Neuronal stem cell (in vitro differentiated cells): ENCODE data around the gene COL28A1.

Experiments used
- DNase-seq: peaks from one replicate; pipeline ENCODE4 v3.0.0-alpha.2; 2013; ENCODE audit warnings: low spot score
- H2AFZ ChIP-seq: one replicate; pipeline ENCODE4 v1.6.1; 2013; ENCODE audit warnings: mild to moderate bottlenecking, low read length, inconsistent platforms
- H2AK5ac ChIP-seq: 2 replicates; pipeline ENCODE4 v1.6.1; 2013; ENCODE audit warnings: low read depth, mild to moderate bottlenecking, inconsistent platforms, low read length, moderate library complexity, mixed read lengths
- H2BK120ac ChIP-seq: 2 replicates; pipeline ENCODE4 v1.6.1; 2013; ENCODE audit warnings: low read depth, mild to moderate bottlenecking, inconsistent platforms, low read length, moderate library complexity, mixed read lengths
- H2BK12ac ChIP-seq: one replicate; pipeline ENCODE4 v1.6.1; 2013; ENCODE audit warnings: low read length, inconsistent platforms
- H2BK15ac ChIP-seq: 2 replicates; pipeline ENCODE4 v1.6.1; 2013; ENCODE audit warnings: mild to moderate bottlenecking, low read length, inconsistent platforms, mixed read lengths
- H2BK5ac ChIP-seq: one replicate; pipeline ENCODE4 v1.6.1; 2013; ENCODE audit warnings: inconsistent platforms, mild to moderate bottlenecking, low read length, moderate library complexity
- H3K14ac ChIP-seq: one replicate; pipeline ENCODE4 v1.6.1; 2013; ENCODE audit warnings: low read length, inconsistent platforms
- H3K18ac ChIP-seq: 2 replicates; pipeline ENCODE4 v1.6.1; 2013; ENCODE audit warnings: low read length, inconsistent platforms
- H3K23ac ChIP-seq: 2 replicates; pipeline ENCODE4 v1.6.1; 2013; ENCODE audit warnings: low read depth, mild to moderate bottlenecking, mixed read lengths, low read length, inconsistent platforms; ENCODE audit not compliant: poor library complexity
- H3K27ac ChIP-seq: replicated peaks from 3 replicates; pipeline ENCODE4 v1.5.1; 2013; ENCODE audit warnings: low read length, inconsistent platforms
- H3K27me3 ChIP-seq, 3 experiments: 2 replicates each; pipeline ENCODE4 v1.6.1; 2013; ENCODE audit warnings: low read length in 3 of 3, mild to moderate bottlenecking in 2 of 3, inconsistent platforms in 1 of 3, low read depth in 1 of 3, mixed read lengths in 1 of 3, moderate library complexity in 1 of 3; ENCODE audit not compliant: control insufficient read depth in 3 of 3, insufficient read depth in 3 of 3
- H3K36me3 ChIP-seq, 2 donors: replicated peaks in 1 of 2; 2 replicates each; pipeline ENCODE4 v1.6.1; 2013; ENCODE audit warnings: low read length in 2 of 2; ENCODE audit not compliant: control insufficient read depth in 2 of 2, insufficient read depth in 2 of 2
- H3K4ac ChIP-seq: 2 replicates; pipeline ENCODE4 v1.6.1; 2013; ENCODE audit warnings: inconsistent platforms, mild to moderate bottlenecking, low read length, moderate library complexity
- H3K4me1 ChIP-seq, 2 donors: 1 replicate in 1 of 2; 2 replicates in 1 of 2; pipeline ENCODE4 v1.6.1; 2013; ENCODE audit warnings: low read length in 2 of 2, low read depth in 1 of 2; ENCODE audit not compliant: control insufficient read depth in 2 of 2, insufficient read depth in 1 of 2
- H3K4me2 ChIP-seq: one replicate; pipeline ENCODE4 v1.6.1; 2013; ENCODE audit warnings: mild to moderate bottlenecking, low read length, inconsistent platforms; ENCODE audit not compliant: insufficient read depth, poor library complexity, severe bottlenecking
- H3K4me3 ChIP-seq, 2 donors: 2 replicates each; pipeline ENCODE4 v1.5.1; 2013; ENCODE audit warnings: low read length in 2 of 2, mild to moderate bottlenecking in 2 of 2, inconsistent platforms in 1 of 2, moderate library complexity in 1 of 2
- H3K79me1 ChIP-seq: one replicate; pipeline ENCODE4 v1.6.1; 2013; ENCODE audit warnings: low read depth, mild to moderate bottlenecking, inconsistent platforms, low read length, moderate library complexity
- H3K9ac ChIP-seq: one replicate; pipeline ENCODE4 v1.6.1; 2013; ENCODE audit warnings: mild to moderate bottlenecking, low read depth, low read length, inconsistent platforms; ENCODE audit not compliant: poor library complexity
- H3K9me3 ChIP-seq, 2 donors: replicated peaks in 1 of 2; 2 replicates each; pipeline versions ENCODE3 to v1.6.1; 2013; ENCODE audit warnings: low read length in 2 of 2, mild to moderate bottlenecking in 2 of 2, inconsistent platforms in 1 of 2, low read depth in 1 of 2, mixed read lengths in 1 of 2, moderate library complexity in 1 of 2; ENCODE audit not compliant: control insufficient read depth in 2 of 2, insufficient read depth in 1 of 2
- H4K8ac ChIP-seq: one replicate; pipeline ENCODE4 v1.6.1; 2013; ENCODE audit warnings: low read depth, mild to moderate bottlenecking, inconsistent platforms, low read length, moderate library complexity
- H4K91ac ChIP-seq: one replicate; pipeline ENCODE4 v1.6.1; 2013; ENCODE audit warnings: low read length, low read depth, mild to moderate bottlenecking, inconsistent platforms; ENCODE audit not compliant: poor library complexity
- WGBS, 2 donors: extraction: QIAGEN DNeasy Blood & Tissue Kit; methylation state at CpG; one replicate each; pipeline ENCODE4 v1.1.7; 2013; ENCODE audit warnings: missing lambda C conversion rate in 2 of 2, mixed read lengths in 1 of 2; ENCODE audit not compliant: insufficient read length in 2 of 2, insufficient replicate concordance in 1 of 2; ENCODE audit errors: extremely low coverage in 2 of 2; 5-methylcytosine and 5-hydroxymethylcytosine counted together

Gene COL28A1

DNA sequence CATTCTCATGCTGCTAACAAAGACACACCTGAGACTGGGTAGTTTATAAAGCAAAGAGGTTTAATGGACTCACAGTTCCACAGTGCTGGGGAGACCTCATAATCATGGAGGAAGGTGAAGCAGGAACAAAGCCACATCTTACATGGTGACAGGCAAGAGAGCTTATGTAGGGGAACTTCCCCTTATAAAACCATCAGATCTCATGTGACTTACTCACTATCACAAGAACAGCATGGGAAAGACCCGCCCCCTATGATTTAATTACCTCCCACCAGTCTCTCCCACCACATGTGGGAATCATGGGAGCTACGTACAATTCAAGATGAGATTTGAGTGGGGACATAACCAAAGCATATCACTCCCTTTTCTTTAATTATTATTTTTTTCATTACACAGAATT, 16.6 kb downstream of the COL28A1 start:
- no peak overlapping the region for H4K91ac ChIP-seq
- no peak overlapping the region for H3K4me3 ChIP-seq
- H3K4ac ChIP-seq: no peak overlapping the region
- H3K9ac ChIP-seq: no peak overlapping the region
- no peaks in the 10 kb centered on the region for H3K36me3 ChIP-seq
- H2AK5ac ChIP-seq: no peak overlapping the region
- H4K8ac ChIP-seq: no peak overlapping the region
- H3K4me1 ChIP-seq: peaks cover 1 to 8% of the 10 kb centered on the region in 2 donors
- no peak overlapping the region for H2AFZ ChIP-seq
- no peaks in the 10 kb centered on the region for H3K27me3 ChIP-seq
- H3K79me1 ChIP-seq: no peaks in the 10 kb centered on the region
- no peak overlapping the region for H3K27ac ChIP-seq
- no CpG with 5 or more reads among the region's 2 CpGs for WGBS, 2 donors
- no peak overlapping the region for H3K4me2 ChIP-seq
- no peak for DNase-seq
- H2BK5ac ChIP-seq: no peak overlapping the region
- no peak overlapping the region for H2BK120ac ChIP-seq
- no peak overlapping the region for H3K14ac ChIP-seq
- H3K23ac ChIP-seq: no peak overlapping the region
- no peak overlapping the region for H3K18ac ChIP-seq
- no peak overlapping the region for H2BK12ac ChIP-seq
- no peak overlapping the region for H2BK15ac ChIP-seq
- H3K9me3 ChIP-seq: no peaks in the 10 kb centered on the region

- no peak overlapping the region for H2BK15ac ChIP-seq
- no peaks in the 10 kb centered on the region for H3K27me3 ChIP-seq
- no peaks in the 10 kb centered on the region for H3K79me1 ChIP-seq
- no CpG with 5 or more reads among the region's 3 CpGs for WGBS, 2 donors
- no peak overlapping the region for H4K91ac ChIP-seq
- no peaks in the 10 kb centered on the region for H3K9me3 ChIP-seq
- H2AFZ ChIP-seq: no peak overlapping the region
- H2BK120ac ChIP-seq: no peak overlapping the region
- peaks cover 1 to 9% of the 10 kb centered on the region in 2 donors for H3K4me1 ChIP-seq
- no peak overlapping the region for H3K4ac ChIP-seq
- no peak overlapping the region for H3K4me2 ChIP-seq
- no peak overlapping the region for H3K18ac ChIP-seq
- H3K23ac ChIP-seq: no peak overlapping the region
- no peak overlapping the region for H3K4me3 ChIP-seq
- H3K9ac ChIP-seq: no peak overlapping the region
- no peak overlapping the region for H4K8ac ChIP-seq
- no peak overlapping the region for H2AK5ac ChIP-seq
- H3K27ac ChIP-seq: no peak overlapping the region
- H2BK12ac ChIP-seq: no peak overlapping the region
- no peaks in the 10 kb centered on the region for H3K36me3 ChIP-seq
- H3K14ac ChIP-seq: no peak overlapping the region
- no peak overlapping the region for H2BK5ac ChIP-seq
- DNase-seq: no peak
These were observed 17.9 kb downstream of the COL28A1 start for GRCh38 chr7:7517754-7518153.

GRCh38 chr7:7516662-7517061, 19.0 kb downstream of the COL28A1 start:
- no peak overlapping the region for H3K14ac ChIP-seq
- H3K4me2 ChIP-seq: no peak overlapping the region
- no peak overlapping the region for H3K18ac ChIP-seq
- H2BK120ac ChIP-seq: no peak overlapping the region
- no peak overlapping the region for H3K9ac ChIP-seq
- H4K8ac ChIP-seq: no peak overlapping the region
- no peak overlapping the region for H2AK5ac ChIP-seq
- WGBS, 2 donors: no CpG with 5 or more reads among the region's 1 CpG
- no peak overlapping the region for H2BK5ac ChIP-seq
- H3K27me3 ChIP-seq: no peaks in the 10 kb centered on the region
- no peak overlapping the region for H4K91ac ChIP-seq
- H2BK15ac ChIP-seq: no peak overlapping the region
- no peaks in the 10 kb centered on the region for H3K9me3 ChIP-seq
- DNase-seq: no peak
- H3K4ac ChIP-seq: no peak overlapping the region
- no peak overlapping the region for H3K4me3 ChIP-seq
- H3K23ac ChIP-seq: no peak overlapping the region
- no peaks in the 10 kb centered on the region for H3K36me3 ChIP-seq
- H2BK12ac ChIP-seq: no peak overlapping the region
- no peaks in the 10 kb centered on the region for H3K79me1 ChIP-seq
- H3K27ac ChIP-seq: no peak overlapping the region
- H3K4me1 ChIP-seq: peaks cover 1 to 11% of the 10 kb centered on the region in 2 donors
- no peak overlapping the region for H2AFZ ChIP-seq

DNA sequence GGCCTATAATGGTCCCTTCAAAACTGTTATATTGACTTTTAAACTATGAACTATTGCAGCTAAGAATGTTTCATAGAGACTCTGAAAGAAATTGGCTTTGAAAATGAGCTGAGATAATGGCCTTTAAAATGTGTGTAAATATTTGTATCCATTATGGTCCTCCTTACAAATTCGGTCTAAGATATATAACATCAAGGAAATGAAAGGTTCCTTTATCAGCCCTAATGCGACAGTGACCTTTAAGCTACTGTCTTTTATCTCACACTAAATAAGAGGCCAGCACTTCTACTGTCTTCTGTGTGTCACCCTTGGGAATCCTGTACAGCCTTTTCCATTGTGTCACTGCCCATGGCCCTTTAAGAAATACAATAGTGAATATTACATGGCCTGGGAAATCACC, 19.5 kb downstream of the COL28A1 start:
- Histone ChIP-seq H3K9me3 (no peaks in the 10 kb centered on the region), H3K27me3 (no peaks in the 10 kb centered on the region), H3K36me3 (no peaks in the 10 kb centered on the region), H3K4ac (no peak overlapping the region), H2BK12ac (no peak overlapping the region), H2AFZ (no peak overlapping the region), H3K27ac (no peak overlapping the region), H2BK15ac (no peak overlapping the region), H3K23ac (no peak overlapping the region), H3K79me1 (no peaks in the 10 kb centered on the region), H3K9ac (no peak overlapping the region), H3K4me1 (peaks cover 1 to 11% of the 10 kb centered on the region in 2 donors), H3K18ac (no peak overlapping the region), H3K14ac (no peak overlapping the region), H4K8ac (no peak overlapping the region), H2AK5ac (no peak overlapping the region), H3K4me3 (no peak overlapping the region), H3K4me2 (no peak overlapping the region), H2BK5ac (no peak overlapping the region), H4K91ac (no peak overlapping the region), H2BK120ac (no peak overlapping the region)
- no peak for DNase-seq
- no CpG with 5 or more reads among the region's 2 CpGs for WGBS, 2 donors
